HEK293 (cell line): ENCODE results near the gene COL18A1.

Source experiments
- CTCF ChIA-PET: fragments of 350-600 bp; formaldehyde crosslinking; extraction: SDS; loops from one replicate; lab custom pipeline; 2021; ENCODE audit warnings: antibody characterized with exemption; lab: Yijun Ruan, JAX
- POLR2A ChIA-PET: fragments of 300-600 bp; formaldehyde crosslinking; extraction: SDS; loops from one replicate; lab custom pipeline; 2020; ENCODE audit warnings: antibody characterized with exemption, inconsistent platforms; lab: Yijun Ruan, JAX
- H3K27ac ChIP-seq: fragments of 200-500 bp; sonication (Bioruptor generic); 2 replicates; pipeline ENCODE4 v1.5.1; 2014; ENCODE audit warnings: low read depth, low read length, control low read depth, inconsistent platforms; ENCODE audit errors: extremely low read depth
- H3K36me3 ChIP-seq, 2 experiments: fragments of 200-500 bp in 1 of 2; sonication (Bioruptor generic) in 1 of 2; 1 replicate in 1 of 2; 2 replicates in 1 of 2; pipeline ENCODE4 v1.5.1; 2014 to 2017; ENCODE audit warnings: inconsistent platforms in 2 of 2, low read length in 2 of 2; ENCODE audit not compliant: control insufficient read depth in 2 of 2, insufficient read depth in 1 of 2
- H3K4me1 ChIP-seq: fragments of 200-500 bp; sonication (Bioruptor generic); 2 replicates; pipeline ENCODE4 v1.5.1; 2014; ENCODE audit warnings: mild to moderate bottlenecking, low read length, inconsistent platforms; ENCODE audit not compliant: control insufficient read depth, insufficient read depth
- H3K4me3 ChIP-seq: 2 replicates; pipeline ENCODE4 v1.5.1; 2011; ENCODE audit warnings: low read depth, mild to moderate bottlenecking, control low read depth, low read length, moderate library complexity
- H3K9me3 ChIP-seq: fragments of 200-500 bp; sonication (Bioruptor generic); 2 replicates; pipeline ENCODE4 v1.5.1; 2014; ENCODE audit warnings: low read depth, low read length, inconsistent platforms; ENCODE audit not compliant: control insufficient read depth, insufficient read depth
- GLI2 ChIP-seq: fragments of 450-650 bp; formaldehyde crosslinking; IDR thresholded peaks from 2 replicates; pipeline ENCODE4; 2017; ENCODE audit warnings: missing biosample characterization, missing genetic modification characterization, low read depth, borderline replicate concordance
- GLIS1 ChIP-seq: fragments of 450-650 bp; formaldehyde crosslinking; IDR thresholded peaks from 2 replicates; pipeline ENCODE4 v1.5.1; 2016; ENCODE audit warnings: missing biosample characterization, missing genetic modification characterization
- KLF16 ChIP-seq: fragments of 450-650 bp; formaldehyde crosslinking; IDR thresholded peaks from 2 replicates; pipeline ENCODE4 v1.5.1; 2017; ENCODE audit warnings: missing biosample characterization, missing genetic modification characterization
- MEIS1 ChIP-seq: sonication (generic); formaldehyde crosslinking; IDR thresholded peaks from 2 replicates; pipeline ENCODE4 v1.8.1; 2022; ENCODE audit warnings: missing genetic modification reagents, mild to moderate bottlenecking, borderline replicate concordance
- MZF1 ChIP-seq: fragments of 450-650 bp; formaldehyde crosslinking; IDR thresholded peaks from 2 replicates; pipeline ENCODE4 v1.5.1; 2017; ENCODE audit warnings: missing biosample characterization, missing genetic modification characterization, borderline replicate concordance
- SCRT1 ChIP-seq: fragments of 450-650 bp; formaldehyde crosslinking; IDR thresholded peaks from 2 replicates; pipeline ENCODE4 v1.5.1; 2016; ENCODE audit warnings: missing biosample characterization, missing genetic modification characterization, borderline replicate concordance
- SETDB1 ChIP-seq: IDR thresholded peaks from one replicate; pipeline ENCODE4 v1.6.1; 2017; ENCODE audit warnings: mild to moderate bottlenecking, low read length, moderate library complexity, mixed read lengths; ENCODE audit not compliant: insufficient read length
- TCF7L2 ChIP-seq: IDR thresholded peaks from 2 replicates; pipeline ENCODE4 v1.6.1; 2011; ENCODE audit warnings: low read depth, mild to moderate bottlenecking, inconsistent platforms, low read length, moderate library complexity, borderline replicate concordance
- YY1 ChIP-seq: fragments of 450-650 bp; formaldehyde crosslinking; IDR thresholded peaks from 2 replicates; pipeline ENCODE4 v1.5.1; 2018; ENCODE audit warnings: missing biosample characterization, missing genetic modification characterization
- ZNF10 ChIP-seq: fragments of 450-650 bp; formaldehyde crosslinking; IDR thresholded peaks from 2 replicates; pipeline ENCODE4 v1.5.1; 2017; ENCODE audit warnings: missing biosample characterization, missing genetic modification characterization
- ZNF324 ChIP-seq: fragments of 450-650 bp; formaldehyde crosslinking; IDR thresholded peaks from 2 replicates; pipeline ENCODE4 v1.5.1; 2016; ENCODE audit warnings: missing biosample characterization, missing genetic modification characterization
- ZNF473 ChIP-seq: fragments of 450-650 bp; formaldehyde crosslinking; IDR thresholded peaks from 2 replicates; pipeline ENCODE4 v1.5.1; 2017; ENCODE audit warnings: missing biosample characterization, missing genetic modification characterization
- ZNF48 ChIP-seq: fragments of 450-650 bp; formaldehyde crosslinking; IDR thresholded peaks from 2 replicates; pipeline ENCODE4 v1.5.1; 2016; ENCODE audit warnings: missing biosample characterization, missing genetic modification characterization
- ZNF530 ChIP-seq: fragments of 450-650 bp; formaldehyde crosslinking; IDR thresholded peaks from 2 replicates; pipeline ENCODE4 v1.5.1; 2016; ENCODE audit warnings: low read depth, missing biosample characterization, missing genetic modification characterization
- ZNF548 ChIP-seq: fragments of 450-650 bp; formaldehyde crosslinking; IDR thresholded peaks from 2 replicates; pipeline ENCODE4 v1.5.1; 2016; ENCODE audit warnings: missing biosample characterization, missing genetic modification characterization
- ZNF626 ChIP-seq: fragments of 450-650 bp; sonication (Bioruptor Pico); formaldehyde crosslinking; IDR thresholded peaks from 2 replicates; pipeline ENCODE4 v1.5.1; 2018; ENCODE audit warnings: missing biosample characterization, missing genetic modification characterization, inconsistent platforms
- ZNF701 ChIP-seq: fragments of 450-650 bp; formaldehyde crosslinking; IDR thresholded peaks from 2 replicates; pipeline ENCODE4 v1.5.1; 2016; ENCODE audit warnings: missing biosample characterization, missing genetic modification characterization
- ZXDB ChIP-seq: fragments of 450-650 bp; formaldehyde crosslinking; IDR thresholded peaks from 2 replicates; pipeline ENCODE4 v1.5.1; 2016; ENCODE audit warnings: missing biosample characterization, missing genetic modification characterization
- TF ChIP-seq, protein P1 (sequence below): sonication (generic); formaldehyde crosslinking; IDR thresholded peaks from 2 replicates; pipeline ENCODE4 v1.8.1; 2022; ENCODE audit warnings: mild to moderate bottlenecking, moderate library complexity, missing genetic modification reagents
- TF ChIP-seq, protein P2 (sequence below): fragments of 450-650 bp; formaldehyde crosslinking; IDR thresholded peaks from 2 replicates; pipeline ENCODE4 v1.5.1; 2017; ENCODE audit warnings: missing biosample characterization, missing genetic modification characterization
- TF ChIP-seq, protein P3 (sequence below): fragments of 450-650 bp; formaldehyde crosslinking; IDR thresholded peaks from 2 replicates; pipeline ENCODE4 v1.5.1; 2017; ENCODE audit warnings: missing biosample characterization, missing genetic modification characterization
- TF ChIP-seq, protein P4 (sequence below): fragments of 450-650 bp; formaldehyde crosslinking; IDR thresholded peaks from 2 replicates; pipeline ENCODE4 v1.5.1; 2016; ENCODE audit warnings: missing biosample characterization, missing genetic modification characterization
- TF ChIP-seq, protein P5 (sequence below): fragments of 450-650 bp; formaldehyde crosslinking; IDR thresholded peaks from 2 replicates; pipeline ENCODE4; 2016; ENCODE audit warnings: missing biosample characterization, missing genetic modification characterization
- TF ChIP-seq, protein P6 (sequence below): fragments of 450-650 bp; formaldehyde crosslinking; IDR thresholded peaks from 2 replicates; pipeline ENCODE4 v1.5.1; 2016; ENCODE audit warnings: missing biosample characterization, missing genetic modification characterization

The COL18A1 gene

DNA sequence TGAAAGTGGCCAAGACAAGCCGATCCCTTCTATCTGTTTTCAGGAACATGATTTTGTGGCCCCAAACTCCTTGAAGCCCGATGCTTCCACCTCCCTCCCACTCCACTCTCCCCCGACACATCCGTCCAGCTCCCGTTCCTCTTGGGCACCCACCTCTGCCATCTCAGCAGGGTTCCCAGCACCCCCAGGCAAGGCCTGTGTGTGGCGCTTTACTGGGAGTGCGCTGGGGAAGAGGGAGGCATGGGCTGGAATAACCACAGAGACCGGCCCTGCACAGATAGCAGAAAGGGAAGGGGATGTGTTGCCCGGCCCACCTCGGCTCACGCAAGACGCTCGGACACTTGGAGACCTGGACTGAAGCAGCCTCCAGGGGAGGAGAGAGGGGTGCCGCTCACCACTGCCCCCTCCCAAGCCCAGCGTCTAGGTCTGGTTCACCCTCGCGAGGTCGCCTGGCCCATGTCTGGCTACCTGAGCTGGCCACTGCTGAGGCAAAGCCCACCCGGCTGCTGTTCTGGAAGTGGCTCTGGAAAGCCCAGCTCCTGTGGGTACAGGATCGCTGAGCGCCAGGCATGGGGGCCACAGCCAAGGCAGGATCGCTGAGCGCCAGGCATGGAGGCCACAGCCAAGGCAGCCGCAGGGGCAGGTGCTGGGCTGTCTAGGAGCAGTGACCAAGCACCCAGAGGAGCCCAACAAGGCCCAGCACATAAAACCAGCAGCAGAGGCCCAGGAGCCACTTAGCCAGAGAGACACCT, 23.8 kb upstream of the COL18A1 start:
- Histone ChIP-seq H3K9me3 (no peaks in the 10 kb centered on the region), H3K4me3 (no peak overlapping the region), H3K36me3 (no peaks in the 10 kb centered on the region), H3K27ac (no peak overlapping the region), H3K4me1 (no peaks in the 10 kb centered on the region)
- ChIA-PET CTCF (no interaction called here), POLR2A (no interaction called here)
- TF ChIP-seq ZNF473 (tag by site-specific recombination) (no peak), TCF7L2 (no peak), ZNF324 (tag by site-specific recombination) (no peak), ZNF548 (tag by site-specific recombination) (peak; percentile 26; the same call in 1 of the 2 replicates), GLIS1 (tag by site-specific recombination) (no peak), ZNF530 (tag by site-specific recombination) (no peak), SCRT1 (tag by site-specific recombination) (no peak), MEIS1 (CRISPR knock-in tag) (no peak), ZXDB (tag by site-specific recombination) (no peak), ZNF10 (tag by site-specific recombination) (peak; percentile 46; the same call in 1 of the 2 replicates)
- TF ChIP-seq, protein P1, sequence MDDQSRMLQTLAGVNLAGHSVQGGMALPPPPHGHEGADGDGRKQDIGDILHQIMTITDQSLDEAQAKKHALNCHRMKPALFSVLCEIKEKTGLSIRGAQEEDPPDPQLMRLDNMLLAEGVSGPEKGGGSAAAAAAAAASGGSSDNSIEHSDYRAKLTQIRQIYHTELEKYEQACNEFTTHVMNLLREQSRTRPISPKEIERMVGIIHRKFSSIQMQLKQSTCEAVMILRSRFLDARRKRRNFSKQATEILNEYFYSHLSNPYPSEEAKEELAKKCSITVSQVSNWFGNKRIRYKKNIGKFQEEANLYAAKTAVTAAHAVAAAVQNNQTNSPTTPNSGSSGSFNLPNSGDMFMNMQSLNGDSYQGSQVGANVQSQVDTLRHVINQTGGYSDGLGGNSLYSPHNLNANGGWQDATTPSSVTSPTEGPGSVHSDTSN, result no peak
- TF ChIP-seq, protein P2, sequence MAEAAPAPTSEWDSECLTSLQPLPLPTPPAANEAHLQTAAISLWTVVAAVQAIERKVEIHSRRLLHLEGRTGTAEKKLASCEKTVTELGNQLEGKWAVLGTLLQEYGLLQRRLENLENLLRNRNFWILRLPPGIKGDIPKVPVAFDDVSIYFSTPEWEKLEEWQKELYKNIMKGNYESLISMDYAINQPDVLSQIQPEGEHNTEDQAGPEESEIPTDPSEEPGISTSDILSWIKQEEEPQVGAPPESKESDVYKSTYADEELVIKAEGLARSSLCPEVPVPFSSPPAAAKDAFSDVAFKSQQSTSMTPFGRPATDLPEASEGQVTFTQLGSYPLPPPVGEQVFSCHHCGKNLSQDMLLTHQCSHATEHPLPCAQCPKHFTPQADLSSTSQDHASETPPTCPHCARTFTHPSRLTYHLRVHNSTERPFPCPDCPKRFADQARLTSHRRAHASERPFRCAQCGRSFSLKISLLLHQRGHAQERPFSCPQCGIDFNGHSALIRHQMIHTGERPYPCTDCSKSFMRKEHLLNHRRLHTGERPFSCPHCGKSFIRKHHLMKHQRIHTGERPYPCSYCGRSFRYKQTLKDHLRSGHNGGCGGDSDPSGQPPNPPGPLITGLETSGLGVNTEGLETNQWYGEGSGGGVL (tag by site-specific recombination), result no peak

DNA sequence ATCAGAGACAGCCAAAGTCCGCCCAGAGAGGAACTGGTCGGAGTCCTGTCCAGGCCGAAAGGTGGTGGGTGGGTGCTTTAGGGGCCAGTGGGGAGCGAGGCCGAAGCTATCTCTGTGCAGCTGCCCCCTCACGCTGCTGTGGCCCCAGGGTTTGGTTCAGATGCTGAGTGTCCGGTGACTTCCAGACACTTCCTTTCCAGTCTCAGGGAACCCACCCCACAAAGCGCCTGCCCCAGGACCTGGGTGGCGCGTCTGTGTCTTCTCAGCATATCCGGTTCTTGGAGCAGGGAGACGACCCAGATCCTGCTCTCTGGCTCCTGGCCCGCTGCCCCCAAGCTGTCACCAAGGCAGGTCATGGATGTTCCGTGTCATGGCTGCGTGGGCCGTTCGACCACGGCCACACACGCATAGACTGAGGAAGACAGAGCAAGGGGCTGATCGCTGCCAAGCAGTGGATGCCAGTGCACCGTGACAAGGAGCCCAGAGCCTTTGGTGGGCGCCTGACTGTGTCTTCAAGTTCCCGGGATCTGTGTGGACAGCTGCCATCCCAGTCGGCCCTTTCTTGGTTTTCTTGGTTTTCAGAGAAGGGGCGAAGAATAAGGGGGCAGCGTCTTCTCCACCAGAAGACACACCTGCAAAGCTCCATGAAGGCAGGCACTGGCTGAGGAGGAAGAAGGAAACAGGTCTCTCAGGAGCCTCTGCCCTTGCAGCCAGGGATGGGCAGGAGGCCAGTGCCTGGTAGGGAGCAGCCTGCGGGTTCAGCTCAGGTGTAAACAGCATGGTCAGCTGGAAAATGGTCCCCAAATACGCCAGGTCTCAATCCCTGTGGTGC, 22.9 kb upstream of the COL18A1 start:
- Histone ChIP-seq H3K4me3 (no peak overlapping the region), H3K4me1 (no peaks in the 10 kb centered on the region), H3K9me3 (no peaks in the 10 kb centered on the region), H3K36me3 (no peaks in the 10 kb centered on the region), H3K27ac (no peak overlapping the region)
- ChIA-PET CTCF (interaction anchor here (0.7 kb wide), 1 partner anchor 15 kb away, joined by 3 read pairs; no protein-coding TSS in a partner anchor), POLR2A (no interaction called here)
- no peak for TF ChIP-seq ZNF626 (tag by site-specific recombination)
- TF ChIP-seq, protein P3, sequence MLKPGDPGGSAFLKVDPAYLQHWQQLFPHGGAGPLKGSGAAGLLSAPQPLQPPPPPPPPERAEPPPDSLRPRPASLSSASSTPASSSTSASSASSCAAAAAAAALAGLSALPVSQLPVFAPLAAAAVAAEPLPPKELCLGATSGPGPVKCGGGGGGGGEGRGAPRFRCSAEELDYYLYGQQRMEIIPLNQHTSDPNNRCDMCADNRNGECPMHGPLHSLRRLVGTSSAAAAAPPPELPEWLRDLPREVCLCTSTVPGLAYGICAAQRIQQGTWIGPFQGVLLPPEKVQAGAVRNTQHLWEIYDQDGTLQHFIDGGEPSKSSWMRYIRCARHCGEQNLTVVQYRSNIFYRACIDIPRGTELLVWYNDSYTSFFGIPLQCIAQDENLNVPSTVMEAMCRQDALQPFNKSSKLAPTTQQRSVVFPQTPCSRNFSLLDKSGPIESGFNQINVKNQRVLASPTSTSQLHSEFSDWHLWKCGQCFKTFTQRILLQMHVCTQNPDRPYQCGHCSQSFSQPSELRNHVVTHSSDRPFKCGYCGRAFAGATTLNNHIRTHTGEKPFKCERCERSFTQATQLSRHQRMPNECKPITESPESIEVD (tag by site-specific recombination), result no peak
- no peak for TF ChIP-seq YY1 (tag by site-specific recombination)
- no peak for TF ChIP-seq SCRT1 (tag by site-specific recombination)
- TF ChIP-seq, protein P4, sequence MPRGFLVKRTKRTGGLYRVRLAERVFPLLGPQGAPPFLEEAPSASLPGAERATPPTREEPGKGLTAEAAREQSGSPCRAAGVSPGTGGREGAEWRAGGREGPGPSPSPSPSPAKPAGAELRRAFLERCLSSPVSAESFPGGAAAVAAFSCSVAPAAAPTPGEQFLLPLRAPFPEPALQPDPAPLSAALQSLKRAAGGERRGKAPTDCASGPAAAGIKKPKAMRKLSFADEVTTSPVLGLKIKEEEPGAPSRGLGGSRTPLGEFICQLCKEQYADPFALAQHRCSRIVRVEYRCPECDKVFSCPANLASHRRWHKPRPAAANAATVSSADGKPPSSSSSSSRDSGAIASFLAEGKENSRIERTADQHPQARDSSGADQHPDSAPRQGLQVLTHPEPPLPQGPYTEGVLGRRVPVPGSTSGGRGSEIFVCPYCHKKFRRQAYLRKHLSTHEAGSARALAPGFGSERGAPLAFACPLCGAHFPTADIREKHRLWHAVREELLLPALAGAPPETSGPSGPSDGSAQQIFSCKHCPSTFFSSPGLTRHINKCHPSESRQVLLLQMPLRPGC, result no peak
- no peak for TF ChIP-seq KLF16 (tag by site-specific recombination)
- TF ChIP-seq MEIS1 (CRISPR knock-in tag), result no peak
- no peak for TF ChIP-seq GLI2
- no peak for TF ChIP-seq ZNF701 (tag by site-specific recombination)
- TF ChIP-seq, protein P5, sequence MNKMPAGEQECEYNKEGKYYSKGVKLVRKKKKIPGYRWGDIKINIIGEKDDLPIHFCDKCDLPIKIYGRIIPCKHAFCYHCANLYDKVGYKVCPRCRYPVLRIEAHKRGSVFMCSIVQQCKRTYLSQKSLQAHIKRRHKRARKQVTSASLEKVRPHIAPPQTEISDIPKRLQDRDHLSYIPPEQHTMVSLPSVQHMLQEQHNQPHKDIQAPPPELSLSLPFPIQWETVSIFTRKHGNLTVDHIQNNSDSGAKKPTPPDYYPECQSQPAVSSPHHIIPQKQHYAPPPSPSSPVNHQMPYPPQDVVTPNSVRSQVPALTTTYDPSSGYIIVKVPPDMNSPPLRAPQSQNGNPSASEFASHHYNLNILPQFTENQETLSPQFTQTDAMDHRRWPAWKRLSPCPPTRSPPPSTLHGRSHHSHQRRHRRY (tag by site-specific recombination), result no peak
- TF ChIP-seq ZNF48 (tag by site-specific recombination), result no peak
- TF ChIP-seq SETDB1, result no peak
- TF ChIP-seq MZF1 (tag by site-specific recombination), result no peak
- TF ChIP-seq, protein P6, sequence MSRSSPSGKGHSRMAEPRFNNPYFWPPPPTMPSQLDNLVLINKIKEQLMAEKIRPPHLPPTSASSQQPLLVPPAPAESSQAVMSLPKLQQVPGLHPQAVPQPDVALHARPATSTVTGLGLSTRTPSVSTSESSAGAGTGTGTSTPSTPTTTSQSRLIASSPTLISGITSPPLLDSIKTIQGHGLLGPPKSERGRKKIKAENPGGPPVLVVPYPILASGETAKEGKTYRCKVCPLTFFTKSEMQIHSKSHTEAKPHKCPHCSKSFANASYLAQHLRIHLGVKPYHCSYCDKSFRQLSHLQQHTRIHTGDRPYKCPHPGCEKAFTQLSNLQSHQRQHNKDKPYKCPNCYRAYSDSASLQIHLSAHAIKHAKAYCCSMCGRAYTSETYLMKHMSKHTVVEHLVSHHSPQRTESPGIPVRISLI (tag by site-specific recombination), result no peak
